CD4-positive, alpha-beta T cell treated with Interleukin-6 for 4 hours (primary cell): ENCODE measurements around the gene PLCG2.
"Not testable (repeated sequence)": the region's sequence is repeated elsewhere in the genome, so short reads cannot be mapped to it uniquely, and the experiment has no call there.

Experiments used
- DNase-seq: peaks from one replicate; pipeline ENCODE4 v3.0.0-alpha.2; 2020; ENCODE audit warnings: mixed read lengths

Gene PLCG2

GRCh38 chr16:81755915-81756614, 23.0 kb upstream of the PLCG2 start:
- no peak for DNase-seq

- no peak for DNase-seq
These were observed 22.3 kb upstream of the PLCG2 start for GRCh38 chr16:81756615-81757356.

GRCh38 chr16:81758376-81758775, 20.7 kb upstream of the PLCG2 start:
- no peak for DNase-seq

- not testable (repeated sequence) for DNase-seq
These were observed 16.8 kb upstream of the PLCG2 start for GRCh38 chr16:81762322-81762721.

- DNase-seq: no peak
These were observed 13.8 kb upstream of the PLCG2 start for GRCh38 chr16:81765111-81765919.

- no peak for DNase-seq
These were observed 13.1 kb upstream of the PLCG2 start for GRCh38 chr16:81765969-81766368.

- no peak for DNase-seq
These were observed 11.0 kb upstream of the PLCG2 start for GRCh38 chr16:81767987-81768592.

- DNase-seq: no peak
These were observed 9.1 kb upstream of the PLCG2 start for GRCh38 chr16:81770008-81770407.

- DNase-seq: no peak
These were observed 4.7 kb upstream of the PLCG2 start for GRCh38 chr16:81774348-81774747.

GRCh38 chr16:81775570-81775969, 3.5 kb upstream of the PLCG2 start:
- no peak for DNase-seq

GRCh38 chr16:81778231-81778630, 860 bp upstream of the PLCG2 start:
- DNase-seq: no peak

GRCh38 chr16:81779536-81780320, 637 bp downstream of the PLCG2 start:
- DNase-seq: no peak

GRCh38 chr16:81780350-81780749, 1.3 kb downstream of the PLCG2 start:
- DNase-seq: no peak

- DNase-seq: no peak
These were observed 3.1 kb downstream of the PLCG2 start for GRCh38 chr16:81782236-81782635.

GRCh38 chr16:81784072-81784795, 5.1 kb downstream of the PLCG2 start:
- DNase-seq: no peak

- DNase-seq: no peak
These were observed 6.2 kb downstream of the PLCG2 start for GRCh38 chr16:81785138-81785924.

GRCh38 chr16:81786321-81786720, 7.2 kb downstream of the PLCG2 start:
- no peak for DNase-seq

- DNase-seq: no peak
These were observed 7.8 kb downstream of the PLCG2 start for GRCh38 chr16:81786868-81787267.

- DNase-seq: no peak
These were observed 8.6 kb downstream of the PLCG2 start for GRCh38 chr16:81787659-81788058.

- DNase-seq: no peak
These were observed 11.2 kb downstream of the PLCG2 start for GRCh38 chr16:81790277-81790676.
